ENCODE results near the gene ABCA8.

DNA sequence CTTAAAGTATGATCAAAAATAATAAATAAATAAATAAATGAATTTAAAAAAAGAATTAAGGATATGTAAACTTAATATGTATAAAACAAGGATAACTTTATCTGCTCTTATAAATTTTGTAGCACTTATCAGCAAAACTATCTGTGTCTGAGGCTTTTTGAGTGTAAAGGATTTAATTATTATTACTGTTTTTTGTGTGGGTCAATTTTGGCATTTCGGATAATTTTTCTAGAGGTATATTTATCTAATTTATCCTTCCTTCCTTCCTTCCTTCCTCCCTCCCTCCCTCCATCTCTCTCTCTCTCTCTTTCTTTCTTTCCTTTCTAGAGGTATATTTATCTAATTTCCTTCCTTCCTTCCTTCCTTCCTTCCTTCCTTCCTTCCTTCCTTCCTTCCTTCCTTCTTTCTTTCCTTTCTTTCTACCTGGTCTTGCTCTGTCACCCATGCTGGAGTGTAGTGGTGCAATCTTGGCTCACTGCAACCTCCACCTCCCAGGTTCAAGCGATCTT, 120.8 kb downstream of the ABCA8 start:
- TF ChIP-seq, protein P1, sequence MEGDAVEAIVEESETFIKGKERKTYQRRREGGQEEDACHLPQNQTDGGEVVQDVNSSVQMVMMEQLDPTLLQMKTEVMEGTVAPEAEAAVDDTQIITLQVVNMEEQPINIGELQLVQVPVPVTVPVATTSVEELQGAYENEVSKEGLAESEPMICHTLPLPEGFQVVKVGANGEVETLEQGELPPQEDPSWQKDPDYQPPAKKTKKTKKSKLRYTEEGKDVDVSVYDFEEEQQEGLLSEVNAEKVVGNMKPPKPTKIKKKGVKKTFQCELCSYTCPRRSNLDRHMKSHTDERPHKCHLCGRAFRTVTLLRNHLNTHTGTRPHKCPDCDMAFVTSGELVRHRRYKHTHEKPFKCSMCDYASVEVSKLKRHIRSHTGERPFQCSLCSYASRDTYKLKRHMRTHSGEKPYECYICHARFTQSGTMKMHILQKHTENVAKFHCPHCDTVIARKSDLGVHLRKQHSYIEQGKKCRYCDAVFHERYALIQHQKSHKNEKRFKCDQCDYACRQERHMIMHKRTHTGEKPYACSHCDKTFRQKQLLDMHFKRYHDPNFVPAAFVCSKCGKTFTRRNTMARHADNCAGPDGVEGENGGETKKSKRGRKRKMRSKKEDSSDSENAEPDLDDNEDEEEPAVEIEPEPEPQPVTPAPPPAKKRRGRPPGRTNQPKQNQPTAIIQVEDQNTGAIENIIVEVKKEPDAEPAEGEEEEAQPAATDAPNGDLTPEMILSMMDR (IDR thresholded peaks at IDR 0.05): no peak
- no peak for TF ChIP-seq POLR2A (IDR thresholded peaks at IDR 0.05)

All from gastroesophageal sphincter (tissue), 3 donors.